K562 (cell line): Measurements from ENCODE around the gene LYPLA2. TPM values are rescaled to one million over a fixed set of nuclear protein-coding genes. Genes with fewer than 3 reads are reported as not detected.

ENCODE experiments used
- ARID2 ChIP-seq: fragments of 450-650 bp; IDR thresholded peaks from 2 replicates; pipeline ENCODE4 v1.6.1; 2017; ENCODE audit warnings: antibody characterized with exemption, mild to moderate bottlenecking
- CBX2 ChIP-seq: fragments of 200-600 bp; sonication (generic); IDR thresholded peaks from one replicate; pipeline ENCODE4 v1.6.1; 2012; ENCODE audit warnings: mild to moderate bottlenecking, low read length, inconsistent platforms; ENCODE audit not compliant: insufficient read depth, poor library complexity, severe bottlenecking
- HMGN3 ChIP-seq: IDR thresholded peaks from 2 replicates; pipeline ENCODE4 v1.6.1; 2011; ENCODE audit warnings: borderline replicate concordance, low read depth, mild to moderate bottlenecking, mixed read lengths, low read length; ENCODE audit not compliant: insufficient read length; ENCODE audit errors: extremely low read depth
- KAT2B ChIP-seq: IDR thresholded peaks from one replicate; pipeline ENCODE4 v1.6.1; 2012; ENCODE audit warnings: low read depth, mild to moderate bottlenecking, control low read depth, inconsistent platforms, low read length, moderate library complexity
- MAFF ChIP-seq: IDR thresholded peaks from 2 replicates; pipeline ENCODE4 v1.6.1; 2012; ENCODE audit warnings: low read length, improper control_type of control experiment
- RFX5 ChIP-seq: IDR thresholded peaks from 2 replicates; pipeline ENCODE4 v1.6.1; 2011; ENCODE audit warnings: low read depth, mild to moderate bottlenecking, improper control_type of control experiment, low read length
- SMAD1 ChIP-seq: fragments of 150-350 bp; IDR thresholded peaks from 2 replicates; pipeline ENCODE4 v1.6.1; 2014; ENCODE audit warnings: low read length, low read depth; ENCODE audit not compliant: partially characterized antibody
- XRCC4 ChIP-seq: IDR thresholded peaks from one replicate; pipeline ENCODE4 v1.6.1; 2011; ENCODE audit not compliant: insufficient read depth, insufficient read length; ENCODE audit errors: extremely low read depth
- ZC3H4 ChIP-seq: sonication (generic); formaldehyde crosslinking; IDR thresholded peaks from 2 replicates; pipeline ENCODE4 v1.9.0; 2021; ENCODE audit warnings: missing genetic modification reagents, borderline replicate concordance
- ZKSCAN8 ChIP-seq: fragments of 200-800 bp; sonication (Bioruptor generic); IDR thresholded peaks from 2 replicates; pipeline ENCODE4 v1.6.1; 2016; ENCODE audit warnings: missing genetic modification characterization, missing compliant biosample characterization
- ZNF184 ChIP-seq: sonication (generic); formaldehyde crosslinking; IDR thresholded peaks from 2 replicates; pipeline ENCODE4 v1.5.0; 2020; ENCODE audit warnings: missing genetic modification reagents
- ZNF445 ChIP-seq: fragments of 250-450 bp; sonication (Bioruptor Pico); IDR thresholded peaks from 2 replicates; pipeline ENCODE4 v1.4.0; 2020; ENCODE audit warnings: low read depth, mild to moderate bottlenecking, moderate library complexity
- ZNF589 ChIP-seq: fragments of 200-800 bp; sonication (Bioruptor generic); IDR thresholded peaks from 2 replicates; pipeline ENCODE4 v1.6.1; 2016; ENCODE audit warnings: low read depth, missing genetic modification characterization, missing compliant biosample characterization
- polyA plus RNA-seq, 8 experiments: library from polyadenylated mRNA; depleted of rRNA in 4 of 8; stranded (reverse) in 5 of 8; unstranded in 3 of 8; fragments of >200 nt; fragmentation: Nextera tagmentation in 2 of 8; fragmentation: Illumina TruSeq in 1 of 8; extraction: Ambion mirVana in 2 of 8; extraction: Trizol in 1 of 8; gene quantifications; 2 replicates each; pipeline versions ENCODE4 v1.2.1 to v1.2.3, GENCODE V29; 2011 to 2014; ENCODE audit warnings: inconsistent platforms in 1 of 8, missing spikeins in 1 of 8
- total RNA-seq, 7 experiments: library from RNA; depleted of rRNA in 6 of 7; stranded (reverse); fragments of >200 nt in 6 of 7; fragmentation: Illumina TruSeq in 2 of 7; extraction: Trizol in 2 of 7; gene quantifications; 2 replicates each; pipeline versions ENCODE4 v1.2.1 to v1.2.3, GENCODE V29; 2011 to 2021; ENCODE audit warnings: low replicate concordance in 1 of 7
- TF ChIP-seq, protein P1 (sequence below): fragments of 450-650 bp; IDR thresholded peaks from 2 replicates; pipeline ENCODE4 v1.6.1; 2017; ENCODE audit warnings: antibody characterized with exemption
- TF ChIP-seq, protein P2 (sequence below), 2 experiments: fragments of 150-350 bp in 1 of 2; IDR thresholded peaks; 2 replicates each; pipeline ENCODE4 v1.6.1; 2012 to 2016; ENCODE audit warnings: low read depth in 2 of 2, low read length in 2 of 2, mild to moderate bottlenecking in 1 of 2, moderate library complexity in 1 of 2
- TF ChIP-seq, protein P3 (sequence below): fragments of 450-650 bp; conservative IDR thresholded peaks from 2 replicates; pipeline ENCODE4 v1.6.1; 2016; ENCODE audit warnings: missing genetic modification characterization, low read depth, mild to moderate bottlenecking, missing compliant biosample characterization, moderate library complexity
- TF ChIP-seq, protein P4 (sequence below), 2 experiments: fragments of 200-800 bp in 1 of 2; sonication (Bioruptor generic) in 1 of 2; sonication (generic) in 1 of 2; formaldehyde crosslinking in 1 of 2; IDR thresholded peaks in 1 of 2; conservative IDR thresholded peaks in 1 of 2; 2 replicates each; pipeline versions ENCODE4 v1.5.0 to v1.6.1; 2016 to 2020; ENCODE audit warnings: missing compliant biosample characterization in 1 of 2, missing genetic modification characterization in 1 of 2, missing genetic modification reagents in 1 of 2

LYPLA2 gene
- total and polyA plus RNA-seq, 9 of the 15 experiments (the other 6 are each of a cell fraction or from before 2014, with no cell fraction given): 3.9 to 128 (median 60.1) TPM

DNA sequence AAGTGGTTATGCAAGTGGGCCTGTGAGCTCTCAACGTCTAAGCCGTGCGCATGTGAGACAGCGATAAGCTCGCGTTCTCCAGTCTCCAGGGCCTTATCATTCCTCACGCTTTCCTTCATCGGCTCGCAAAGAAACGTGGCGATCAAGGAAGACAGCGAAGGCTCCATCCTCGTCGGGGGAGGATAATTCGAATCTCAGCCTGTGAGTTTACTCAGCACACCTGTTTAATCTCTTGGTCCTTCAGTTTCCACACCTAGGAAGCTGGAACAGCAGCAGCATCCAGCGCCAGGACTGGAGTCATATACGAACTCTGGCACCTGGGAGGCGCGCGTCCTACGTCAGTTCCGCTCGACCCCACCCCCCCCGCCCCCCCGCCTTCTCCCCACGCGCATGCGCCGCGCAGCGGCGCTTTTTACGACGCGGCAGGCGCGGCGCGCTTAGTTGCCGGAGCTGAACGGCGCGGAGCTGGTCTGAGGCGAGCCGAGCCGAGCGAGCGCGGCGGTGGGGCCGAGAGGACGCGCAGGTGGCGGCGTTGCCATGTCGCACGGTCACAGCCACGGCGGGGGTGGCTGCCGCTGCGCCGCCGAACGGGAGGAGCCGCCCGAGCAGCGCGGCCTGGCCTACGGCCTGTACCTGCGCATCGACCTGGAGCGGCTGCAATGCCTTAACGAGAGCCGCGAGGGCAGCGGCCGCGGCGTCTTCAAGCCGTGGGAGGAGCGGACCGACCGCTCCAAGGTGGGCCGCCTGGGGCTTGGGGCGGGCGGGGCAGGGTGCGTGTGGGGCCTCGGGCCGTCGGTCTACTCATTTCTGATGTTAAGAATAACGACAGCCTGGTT lies 12.7 kb upstream of the LYPLA2 start, which contains the start of gene PITHD1 (continued):
- TF ChIP-seq, protein P1, sequence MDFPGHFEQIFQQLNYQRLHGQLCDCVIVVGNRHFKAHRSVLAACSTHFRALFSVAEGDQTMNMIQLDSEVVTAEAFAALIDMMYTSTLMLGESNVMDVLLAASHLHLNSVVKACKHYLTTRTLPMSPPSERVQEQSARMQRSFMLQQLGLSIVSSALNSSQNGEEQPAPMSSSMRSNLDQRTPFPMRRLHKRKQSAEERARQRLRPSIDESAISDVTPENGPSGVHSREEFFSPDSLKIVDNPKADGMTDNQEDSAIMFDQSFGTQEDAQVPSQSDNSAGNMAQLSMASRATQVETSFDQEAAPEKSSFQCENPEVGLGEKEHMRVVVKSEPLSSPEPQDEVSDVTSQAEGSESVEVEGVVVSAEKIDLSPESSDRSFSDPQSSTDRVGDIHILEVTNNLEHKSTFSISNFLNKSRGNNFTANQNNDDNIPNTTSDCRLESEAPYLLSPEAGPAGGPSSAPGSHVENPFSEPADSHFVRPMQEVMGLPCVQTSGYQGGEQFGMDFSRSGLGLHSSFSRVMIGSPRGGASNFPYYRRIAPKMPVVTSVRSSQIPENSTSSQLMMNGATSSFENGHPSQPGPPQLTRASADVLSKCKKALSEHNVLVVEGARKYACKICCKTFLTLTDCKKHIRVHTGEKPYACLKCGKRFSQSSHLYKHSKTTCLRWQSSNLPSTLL: no peak
- TF ChIP-seq, protein P2, sequence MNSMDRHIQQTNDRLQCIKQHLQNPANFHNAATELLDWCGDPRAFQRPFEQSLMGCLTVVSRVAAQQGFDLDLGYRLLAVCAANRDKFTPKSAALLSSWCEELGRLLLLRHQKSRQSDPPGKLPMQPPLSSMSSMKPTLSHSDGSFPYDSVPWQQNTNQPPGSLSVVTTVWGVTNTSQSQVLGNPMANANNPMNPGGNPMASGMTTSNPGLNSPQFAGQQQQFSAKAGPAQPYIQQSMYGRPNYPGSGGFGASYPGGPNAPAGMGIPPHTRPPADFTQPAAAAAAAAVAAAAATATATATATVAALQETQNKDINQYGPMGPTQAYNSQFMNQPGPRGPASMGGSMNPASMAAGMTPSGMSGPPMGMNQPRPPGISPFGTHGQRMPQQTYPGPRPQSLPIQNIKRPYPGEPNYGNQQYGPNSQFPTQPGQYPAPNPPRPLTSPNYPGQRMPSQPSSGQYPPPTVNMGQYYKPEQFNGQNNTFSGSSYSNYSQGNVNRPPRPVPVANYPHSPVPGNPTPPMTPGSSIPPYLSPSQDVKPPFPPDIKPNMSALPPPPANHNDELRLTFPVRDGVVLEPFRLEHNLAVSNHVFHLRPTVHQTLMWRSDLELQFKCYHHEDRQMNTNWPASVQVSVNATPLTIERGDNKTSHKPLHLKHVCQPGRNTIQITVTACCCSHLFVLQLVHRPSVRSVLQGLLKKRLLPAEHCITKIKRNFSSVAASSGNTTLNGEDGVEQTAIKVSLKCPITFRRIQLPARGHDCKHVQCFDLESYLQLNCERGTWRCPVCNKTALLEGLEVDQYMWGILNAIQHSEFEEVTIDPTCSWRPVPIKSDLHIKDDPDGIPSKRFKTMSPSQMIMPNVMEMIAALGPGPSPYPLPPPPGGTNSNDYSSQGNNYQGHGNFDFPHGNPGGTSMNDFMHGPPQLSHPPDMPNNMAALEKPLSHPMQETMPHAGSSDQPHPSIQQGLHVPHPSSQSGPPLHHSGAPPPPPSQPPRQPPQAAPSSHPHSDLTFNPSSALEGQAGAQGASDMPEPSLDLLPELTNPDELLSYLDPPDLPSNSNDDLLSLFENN (IDR thresholded peaks at IDR 0.05; ENCODE audit: low read depth in 2 of 2, low read length in 2 of 2): peak in 1 of 2 experiments; percentile 82; a peak in 1 of 4 replicates
- TF ChIP-seq, protein P3, sequence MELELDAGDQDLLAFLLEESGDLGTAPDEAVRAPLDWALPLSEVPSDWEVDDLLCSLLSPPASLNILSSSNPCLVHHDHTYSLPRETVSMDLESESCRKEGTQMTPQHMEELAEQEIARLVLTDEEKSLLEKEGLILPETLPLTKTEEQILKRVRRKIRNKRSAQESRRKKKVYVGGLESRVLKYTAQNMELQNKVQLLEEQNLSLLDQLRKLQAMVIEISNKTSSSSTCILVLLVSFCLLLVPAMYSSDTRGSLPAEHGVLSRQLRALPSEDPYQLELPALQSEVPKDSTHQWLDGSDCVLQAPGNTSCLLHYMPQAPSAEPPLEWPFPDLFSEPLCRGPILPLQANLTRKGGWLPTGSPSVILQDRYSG: no peak
- no peak for TF ChIP-seq KAT2B
- TF ChIP-seq, protein P4, sequence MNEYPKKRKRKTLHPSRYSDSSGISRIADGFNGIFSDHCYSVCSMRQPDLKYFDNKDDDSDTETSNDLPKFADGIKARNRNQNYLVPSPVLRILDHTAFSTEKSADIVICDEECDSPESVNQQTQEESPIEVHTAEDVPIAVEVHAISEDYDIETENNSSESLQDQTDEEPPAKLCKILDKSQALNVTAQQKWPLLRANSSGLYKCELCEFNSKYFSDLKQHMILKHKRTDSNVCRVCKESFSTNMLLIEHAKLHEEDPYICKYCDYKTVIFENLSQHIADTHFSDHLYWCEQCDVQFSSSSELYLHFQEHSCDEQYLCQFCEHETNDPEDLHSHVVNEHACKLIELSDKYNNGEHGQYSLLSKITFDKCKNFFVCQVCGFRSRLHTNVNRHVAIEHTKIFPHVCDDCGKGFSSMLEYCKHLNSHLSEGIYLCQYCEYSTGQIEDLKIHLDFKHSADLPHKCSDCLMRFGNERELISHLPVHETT (CRISPR knock-in tag; conservative IDR thresholded peaks at IDR 0.05 in 1 of 2, IDR thresholded peaks at IDR 0.05 in 1 of 2): peak in 1 of 2 experiments; percentile 84; a peak in 2 of 4 replicates
- TF ChIP-seq CBX2: no peak
- no peak for TF ChIP-seq ZNF184
- peak; percentile 94 for TF ChIP-seq SMAD1
- TF ChIP-seq HMGN3: peak; percentile 75
- TF ChIP-seq ZNF445 (CRISPR knock-in tag): no peak
- TF ChIP-seq MAFF: no peak
- 0 out of 2 replicates have a peak, but pooled peaks have one; percentile 59 for TF ChIP-seq RFX5
- no peak; the same call in 1 of the 2 replicates for TF ChIP-seq ZKSCAN8 (CRISPR knock-in tag)
- TF ChIP-seq ZNF589 (CRISPR knock-in tag): 0 out of 2 replicates have a peak, but pooled peaks have one; percentile 67
- TF ChIP-seq XRCC4: no peak
- TF ChIP-seq ARID2: no peak
- TF ChIP-seq ZC3H4 (CRISPR knock-in tag): peak; percentile 19; the same call in 1 of the 2 replicates
